ENCODE results near the gene FAS.
A peak's percentile ranks its signal among the peaks of the same experiment; 100 is the strongest.

The FAS gene

DNA sequence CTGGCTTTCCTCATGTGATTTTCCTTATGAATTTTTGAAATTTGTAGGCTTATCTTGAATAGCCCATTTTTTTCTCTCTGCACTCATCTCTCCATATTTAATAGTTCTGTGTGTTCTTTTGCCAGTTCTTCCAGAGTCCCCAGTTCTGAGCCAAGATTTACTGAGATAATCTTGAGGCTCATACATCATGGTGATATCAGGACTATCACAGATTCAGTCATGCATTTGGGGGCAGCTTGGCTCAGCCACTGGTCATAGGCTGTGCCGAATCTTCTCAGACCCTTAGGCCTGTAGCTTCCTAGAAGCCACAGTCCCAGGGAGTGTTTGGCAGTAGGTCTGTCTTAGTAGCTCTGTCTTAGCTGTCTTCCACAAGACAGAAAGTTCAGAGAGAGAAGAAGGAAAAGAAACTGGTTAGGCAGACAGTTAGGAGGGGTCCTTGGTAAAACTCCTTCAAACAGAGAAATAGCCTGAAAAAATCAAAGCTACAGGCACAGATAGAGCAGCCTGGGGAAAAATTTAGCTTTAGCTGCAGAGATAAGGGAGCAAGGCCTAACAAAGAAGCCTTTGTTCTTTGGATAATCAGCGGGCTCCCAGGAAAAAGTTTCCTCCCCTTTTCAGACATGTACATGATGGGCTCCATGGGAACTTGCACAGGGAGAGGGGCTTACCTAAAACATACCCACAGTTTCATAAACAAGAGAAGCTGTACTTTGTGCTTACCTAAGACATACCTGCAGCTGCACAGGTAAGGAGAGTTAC lies 29.1 kb downstream of the FAS start:
- TF ChIP-seq CEBPB (IDR thresholded peaks at IDR 0.05) (no peak), TCF12 (IDR thresholded peaks at IDR 0.05; ENCODE audit: low read depth) (no peak), FOXM1 (IDR thresholded peaks at IDR 0.05; ENCODE audit: borderline replicate concordance, low read depth) (no peak), NFIC (IDR thresholded peaks at IDR 0.05) (no peak), YY1 (IDR thresholded peaks at IDR 0.05; ENCODE audit: low read depth) (no peak)
- TF ChIP-seq, protein P1, sequence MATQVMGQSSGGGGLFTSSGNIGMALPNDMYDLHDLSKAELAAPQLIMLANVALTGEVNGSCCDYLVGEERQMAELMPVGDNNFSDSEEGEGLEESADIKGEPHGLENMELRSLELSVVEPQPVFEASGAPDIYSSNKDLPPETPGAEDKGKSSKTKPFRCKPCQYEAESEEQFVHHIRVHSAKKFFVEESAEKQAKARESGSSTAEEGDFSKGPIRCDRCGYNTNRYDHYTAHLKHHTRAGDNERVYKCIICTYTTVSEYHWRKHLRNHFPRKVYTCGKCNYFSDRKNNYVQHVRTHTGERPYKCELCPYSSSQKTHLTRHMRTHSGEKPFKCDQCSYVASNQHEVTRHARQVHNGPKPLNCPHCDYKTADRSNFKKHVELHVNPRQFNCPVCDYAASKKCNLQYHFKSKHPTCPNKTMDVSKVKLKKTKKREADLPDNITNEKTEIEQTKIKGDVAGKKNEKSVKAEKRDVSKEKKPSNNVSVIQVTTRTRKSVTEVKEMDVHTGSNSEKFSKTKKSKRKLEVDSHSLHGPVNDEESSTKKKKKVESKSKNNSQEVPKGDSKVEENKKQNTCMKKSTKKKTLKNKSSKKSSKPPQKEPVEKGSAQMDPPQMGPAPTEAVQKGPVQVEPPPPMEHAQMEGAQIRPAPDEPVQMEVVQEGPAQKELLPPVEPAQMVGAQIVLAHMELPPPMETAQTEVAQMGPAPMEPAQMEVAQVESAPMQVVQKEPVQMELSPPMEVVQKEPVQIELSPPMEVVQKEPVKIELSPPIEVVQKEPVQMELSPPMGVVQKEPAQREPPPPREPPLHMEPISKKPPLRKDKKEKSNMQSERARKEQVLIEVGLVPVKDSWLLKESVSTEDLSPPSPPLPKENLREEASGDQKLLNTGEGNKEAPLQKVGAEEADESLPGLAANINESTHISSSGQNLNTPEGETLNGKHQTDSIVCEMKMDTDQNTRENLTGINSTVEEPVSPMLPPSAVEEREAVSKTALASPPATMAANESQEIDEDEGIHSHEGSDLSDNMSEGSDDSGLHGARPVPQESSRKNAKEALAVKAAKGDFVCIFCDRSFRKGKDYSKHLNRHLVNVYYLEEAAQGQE (IDR thresholded peaks at IDR 0.05; ENCODE audit: low read depth): no peak

DNA sequence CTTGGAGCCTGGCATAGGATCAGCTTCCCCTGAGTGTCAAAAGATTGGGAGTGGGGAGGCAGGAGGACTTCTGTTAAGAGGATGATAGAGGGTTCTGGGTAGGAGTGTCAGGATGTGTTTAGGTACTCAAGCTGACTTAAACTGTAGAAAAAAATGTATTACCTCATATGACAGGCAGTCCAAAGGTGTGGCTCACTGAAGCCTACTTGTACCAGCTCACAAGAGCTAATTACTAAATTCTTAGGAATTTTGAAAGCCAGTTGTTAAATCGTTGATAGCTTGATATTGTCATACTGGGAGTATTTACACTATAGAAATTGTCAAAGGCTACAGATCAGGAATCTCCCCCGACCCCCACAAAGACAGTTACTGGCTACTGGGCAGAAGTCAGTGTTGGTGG lies 32.1 kb downstream of the FAS start:
- TF ChIP-seq EGR1 (IDR thresholded peaks at IDR 0.05) (no peak), ZBTB7A (IDR thresholded peaks at IDR 0.05; ENCODE audit: low read depth) (no peak)

DNA sequence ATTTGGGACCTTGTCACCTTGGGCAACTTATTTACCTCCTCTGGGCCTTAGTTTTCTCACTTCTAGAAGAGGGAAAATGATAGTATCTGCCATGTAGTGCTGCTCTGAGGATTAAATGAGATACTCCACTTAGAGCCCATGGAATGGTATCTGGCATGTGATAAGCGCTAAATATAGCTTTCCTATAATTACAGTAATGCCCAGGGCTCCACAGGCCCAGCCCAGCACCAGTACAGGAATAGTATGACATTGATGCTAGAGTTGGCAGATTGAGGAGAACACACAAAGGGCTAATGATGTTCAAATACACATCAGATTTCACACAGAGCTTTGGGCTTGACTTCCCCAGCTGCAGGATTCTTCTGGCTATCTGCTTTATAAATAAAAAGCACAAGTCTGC lies 34.9 kb downstream of the FAS start:
- TF ChIP-seq TCF12 (IDR thresholded peaks at IDR 0.05; ENCODE audit: low read depth): no peak
- no peak for TF ChIP-seq TEAD4 (IDR thresholded peaks at IDR 0.05)
- no peak for TF ChIP-seq RAD21 (IDR thresholded peaks at IDR 0.05; ENCODE audit: low read depth)
- TF ChIP-seq, protein P2, sequence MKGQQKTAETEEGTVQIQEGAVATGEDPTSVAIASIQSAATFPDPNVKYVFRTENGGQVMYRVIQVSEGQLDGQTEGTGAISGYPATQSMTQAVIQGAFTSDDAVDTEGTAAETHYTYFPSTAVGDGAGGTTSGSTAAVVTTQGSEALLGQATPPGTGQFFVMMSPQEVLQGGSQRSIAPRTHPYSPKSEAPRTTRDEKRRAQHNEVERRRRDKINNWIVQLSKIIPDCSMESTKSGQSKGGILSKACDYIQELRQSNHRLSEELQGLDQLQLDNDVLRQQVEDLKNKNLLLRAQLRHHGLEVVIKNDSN (IDR thresholded peaks at IDR 0.05): no peak
- no peak for TF ChIP-seq CEBPB (IDR thresholded peaks at IDR 0.05)
- TF ChIP-seq EGR1 (IDR thresholded peaks at IDR 0.05): no peak
- no peak for TF ChIP-seq CREB1 (IDR thresholded peaks at IDR 0.05; ENCODE audit: low read depth)
- no peak for TF ChIP-seq FOXM1 (IDR thresholded peaks at IDR 0.05; ENCODE audit: borderline replicate concordance, low read depth)
- no peak for TF ChIP-seq NFIC (IDR thresholded peaks at IDR 0.05)
- TF ChIP-seq EP300 (IDR thresholded peaks at IDR 0.05; ENCODE audit: borderline replicate concordance): no peak
- TF ChIP-seq, protein P1 (IDR thresholded peaks at IDR 0.05; ENCODE audit: low read depth): no peak
- TF ChIP-seq ZBTB7A (IDR thresholded peaks at IDR 0.05; ENCODE audit: low read depth): no peak
- no peak for TF ChIP-seq YY1 (IDR thresholded peaks at IDR 0.05; ENCODE audit: low read depth)
- TF ChIP-seq, protein P3, sequence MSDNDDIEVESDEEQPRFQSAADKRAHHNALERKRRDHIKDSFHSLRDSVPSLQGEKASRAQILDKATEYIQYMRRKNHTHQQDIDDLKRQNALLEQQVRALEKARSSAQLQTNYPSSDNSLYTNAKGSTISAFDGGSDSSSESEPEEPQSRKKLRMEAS (IDR thresholded peaks at IDR 0.05): no peak
- TF ChIP-seq TAF1 (IDR thresholded peaks at IDR 0.05; ENCODE audit: low read depth): no peak

DNA sequence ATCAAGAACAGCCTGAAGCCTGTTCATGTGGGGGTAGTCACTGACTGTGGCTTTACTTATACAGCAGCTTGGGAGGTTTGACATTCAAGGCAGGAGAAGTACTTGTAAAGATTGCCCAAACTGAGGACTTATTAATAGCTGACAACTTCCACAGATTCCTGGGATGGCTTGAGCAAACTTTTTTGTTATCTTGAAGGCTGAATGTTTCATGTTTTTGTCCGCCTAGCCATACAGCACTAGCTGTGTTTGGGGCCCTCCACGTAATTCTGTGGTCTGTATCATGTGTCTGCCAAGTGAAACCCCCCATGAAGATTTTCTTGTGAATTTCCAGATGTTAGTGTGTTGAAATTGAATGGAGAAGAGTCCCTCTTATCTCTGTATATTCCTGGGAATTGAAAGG lies 38.6 kb downstream of the FAS start:
- TF ChIP-seq TEAD4 (IDR thresholded peaks at IDR 0.05) (no peak), CREB1 (IDR thresholded peaks at IDR 0.05; ENCODE audit: low read depth) (no peak), ZBTB7A (IDR thresholded peaks at IDR 0.05; ENCODE audit: low read depth) (no peak)

DNA sequence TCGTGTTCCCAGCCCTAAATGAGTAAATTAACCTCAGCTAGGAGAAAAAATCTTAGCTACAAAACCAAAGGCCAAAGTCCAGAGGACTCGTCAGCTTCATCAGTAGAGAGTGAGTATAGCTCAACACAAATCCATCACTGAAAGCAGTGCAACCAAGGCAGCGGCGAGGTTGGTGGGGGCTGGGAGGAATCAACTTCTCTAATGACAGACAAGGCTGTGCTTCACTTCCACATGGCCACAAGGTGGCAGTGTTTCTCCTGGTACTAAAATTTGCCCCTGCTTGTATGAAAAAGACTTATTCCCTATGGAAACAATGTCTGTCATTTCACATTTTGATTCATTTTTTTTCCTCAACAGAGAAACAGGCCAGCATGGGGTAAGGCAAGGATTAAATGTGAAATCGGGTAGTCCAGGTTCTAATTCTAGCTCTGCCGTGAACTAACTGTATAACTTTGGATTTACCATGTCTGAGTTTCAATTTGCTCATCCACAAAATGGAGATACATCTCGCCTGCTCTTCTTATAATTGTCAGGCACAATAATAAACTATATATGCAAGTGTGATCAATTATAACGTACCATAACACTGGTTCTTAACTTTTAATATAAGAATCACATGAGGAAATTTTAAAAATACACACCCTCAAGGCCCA lies 39.3 kb downstream of the FAS start:
- TF ChIP-seq ZBTB7A (IDR thresholded peaks at IDR 0.05; ENCODE audit: low read depth): no peak
- TF ChIP-seq RAD21 (IDR thresholded peaks at IDR 0.05; ENCODE audit: low read depth): peak; percentile 94

DNA sequence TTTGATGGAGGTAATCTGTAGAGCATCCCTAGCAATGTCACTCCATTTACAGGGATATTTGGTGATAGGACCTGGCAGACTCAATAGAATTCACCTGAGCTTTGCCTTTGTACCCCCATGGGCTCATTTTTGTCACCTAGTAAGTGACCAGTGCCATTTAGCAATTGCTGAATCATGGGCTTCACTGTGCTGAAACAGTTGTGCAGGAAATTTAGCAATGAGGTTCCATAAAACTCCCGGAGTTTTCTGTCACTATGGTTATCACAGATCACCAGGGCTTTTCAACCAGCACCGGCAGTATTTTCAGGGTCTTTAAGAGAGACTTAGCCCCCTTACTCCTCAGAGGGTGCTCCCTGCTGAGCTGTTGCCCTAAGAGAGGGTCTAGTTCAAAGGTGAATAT lies 40.2 kb downstream of the FAS start:
- TF ChIP-seq EP300 (IDR thresholded peaks at IDR 0.05; ENCODE audit: borderline replicate concordance) (no peak), FOXM1 (IDR thresholded peaks at IDR 0.05; ENCODE audit: borderline replicate concordance, low read depth) (no peak), TAF1 (IDR thresholded peaks at IDR 0.05; ENCODE audit: low read depth) (no peak), TEAD4 (IDR thresholded peaks at IDR 0.05) (no peak), RAD21 (IDR thresholded peaks at IDR 0.05; ENCODE audit: low read depth) (no peak), ZBTB7A (IDR thresholded peaks at IDR 0.05; ENCODE audit: low read depth) (no peak), YY1 (IDR thresholded peaks at IDR 0.05; ENCODE audit: low read depth) (no peak), CREB1 (IDR thresholded peaks at IDR 0.05; ENCODE audit: low read depth) (no peak)
- TF ChIP-seq, protein P2 (IDR thresholded peaks at IDR 0.05): no peak
